ENCODE measurements around the gene RUNDC3A. TPM values are rescaled to one million over a fixed set of nuclear protein-coding genes. Genes with fewer than 3 reads are reported as not detected.

Gene RUNDC3A
- total RNA-seq, 2 experiments from 2014 or later = 0.22 TPM; not detected in 1

DNA sequence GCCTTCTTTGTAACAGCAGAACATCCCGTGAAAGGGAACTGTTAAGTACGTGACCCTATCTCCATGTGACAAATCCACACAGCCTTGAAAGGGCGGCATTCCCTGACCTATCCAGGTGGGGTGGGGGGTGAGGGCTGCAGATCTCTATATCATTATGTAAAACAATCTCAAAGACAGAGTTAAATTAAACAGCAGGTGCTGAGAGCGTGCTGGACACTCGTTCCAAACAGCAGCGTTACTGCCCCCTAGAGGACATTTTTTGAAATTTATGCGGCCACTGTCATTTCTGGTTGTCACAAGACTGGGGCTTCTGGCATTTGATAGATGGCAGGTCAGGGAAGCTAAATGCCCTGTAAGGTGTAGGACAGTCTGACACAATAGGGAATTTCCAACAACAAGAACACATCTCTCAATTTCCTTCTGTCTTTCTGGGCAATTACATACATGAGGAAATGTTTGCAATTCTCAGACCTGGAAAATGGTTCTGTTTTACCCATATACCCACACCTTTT is 22.9 kb downstream of the RUNDC3A start:
- ChIA-PET CTCF (interaction anchor here (0.7 to 6.4 kb wide), 33 partner anchors 10 to 208 kb away, joined by 3 to 63 read pairs (median 5); partner anchors contain the start of genes FAM171A2, GRN, HDAC5 and SLC4A1), POLR2A (interaction anchor here (0.7 to 2.2 kb wide), 8 partner anchors 14 to 340 kb away, joined by 3 to 6 read pairs (median 3); partner anchors contain the start of genes GPATCH8, GRN and RUNDC3A)
- DNase-seq = peak; percentile 89
- Mint-ChIP-seq H3K9me3 (no peaks in the 10 kb centered on the region), H3K36me3 (ENCODE audit: low read depth) (no peaks in the 10 kb centered on the region), H3K4me1 (ENCODE audit: low read depth) (peaks cover 14% of the 10 kb centered on the region), H3K4me3 (no peak overlapping the region), H3K27me3 (no peaks in the 10 kb centered on the region), H3K27ac (no peak overlapping the region)
- TF ChIP-seq, protein P1, sequence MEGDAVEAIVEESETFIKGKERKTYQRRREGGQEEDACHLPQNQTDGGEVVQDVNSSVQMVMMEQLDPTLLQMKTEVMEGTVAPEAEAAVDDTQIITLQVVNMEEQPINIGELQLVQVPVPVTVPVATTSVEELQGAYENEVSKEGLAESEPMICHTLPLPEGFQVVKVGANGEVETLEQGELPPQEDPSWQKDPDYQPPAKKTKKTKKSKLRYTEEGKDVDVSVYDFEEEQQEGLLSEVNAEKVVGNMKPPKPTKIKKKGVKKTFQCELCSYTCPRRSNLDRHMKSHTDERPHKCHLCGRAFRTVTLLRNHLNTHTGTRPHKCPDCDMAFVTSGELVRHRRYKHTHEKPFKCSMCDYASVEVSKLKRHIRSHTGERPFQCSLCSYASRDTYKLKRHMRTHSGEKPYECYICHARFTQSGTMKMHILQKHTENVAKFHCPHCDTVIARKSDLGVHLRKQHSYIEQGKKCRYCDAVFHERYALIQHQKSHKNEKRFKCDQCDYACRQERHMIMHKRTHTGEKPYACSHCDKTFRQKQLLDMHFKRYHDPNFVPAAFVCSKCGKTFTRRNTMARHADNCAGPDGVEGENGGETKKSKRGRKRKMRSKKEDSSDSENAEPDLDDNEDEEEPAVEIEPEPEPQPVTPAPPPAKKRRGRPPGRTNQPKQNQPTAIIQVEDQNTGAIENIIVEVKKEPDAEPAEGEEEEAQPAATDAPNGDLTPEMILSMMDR (IDR thresholded peaks at IDR 0.05) = peak; percentile 88
- intact Hi-C loops (cut with micrococcal nuclease) = loop anchor here (5.0 kb wide), 1 partner anchor 129 kb away; no protein-coding TSS in a partner anchor
- ATAC-seq = peak; percentile 55

DNA sequence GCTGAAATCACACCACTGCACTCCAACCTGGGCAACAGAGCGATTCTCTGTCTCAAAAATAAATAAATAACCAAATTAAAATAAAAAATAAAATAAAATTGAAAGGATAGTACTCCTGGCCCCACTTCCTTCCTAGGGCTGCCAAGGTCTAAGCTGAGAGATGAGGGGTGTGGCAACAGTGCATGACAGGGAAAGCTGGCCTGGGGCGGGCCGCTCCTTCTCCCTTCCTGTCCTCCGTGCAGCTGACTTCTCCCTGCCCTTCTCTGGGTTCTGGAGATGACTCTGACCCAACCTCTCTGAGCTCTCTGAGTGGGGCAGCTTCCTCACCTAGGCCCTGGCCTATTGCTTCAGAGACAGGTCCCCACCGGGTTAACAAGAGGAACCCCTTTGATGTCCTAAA is 25.0 kb downstream of the RUNDC3A start:
- POLR2A ChIA-PET = interaction anchor here (0.7 to 0.8 kb wide), 2 partner anchors 147 to 649 kb away, joined by 3 read pairs; partner anchors contain the start of gene TMUB2
- TF ChIP-seq, protein P1 (IDR thresholded peaks at IDR 0.05) = no peak
- H3K27ac Mint-ChIP-seq = no peak overlapping the region
- CTCF ChIA-PET = interaction anchor here (1.3 to 6.4 kb wide), 6 partner anchors 11 to 129 kb away, joined by 3 to 63 read pairs (median 26); partner anchors contain the start of gene GRN
- no peaks in the 10 kb centered on the region for H3K9me3 Mint-ChIP-seq
- DNase-seq (no peak), ATAC-seq (no peak)
- intact Hi-C loops (cut with micrococcal nuclease) = loop anchor here (5.0 kb wide), 1 partner anchor 131 kb away; no protein-coding TSS in a partner anchor
- no peak overlapping the region for H3K4me3 Mint-ChIP-seq
- no peaks in the 10 kb centered on the region for H3K36me3 Mint-ChIP-seq (ENCODE audit: low read depth)
- H3K27me3 Mint-ChIP-seq = no peaks in the 10 kb centered on the region
- peaks cover 6% of the 10 kb centered on the region for H3K4me1 Mint-ChIP-seq (ENCODE audit: low read depth)

DNA sequence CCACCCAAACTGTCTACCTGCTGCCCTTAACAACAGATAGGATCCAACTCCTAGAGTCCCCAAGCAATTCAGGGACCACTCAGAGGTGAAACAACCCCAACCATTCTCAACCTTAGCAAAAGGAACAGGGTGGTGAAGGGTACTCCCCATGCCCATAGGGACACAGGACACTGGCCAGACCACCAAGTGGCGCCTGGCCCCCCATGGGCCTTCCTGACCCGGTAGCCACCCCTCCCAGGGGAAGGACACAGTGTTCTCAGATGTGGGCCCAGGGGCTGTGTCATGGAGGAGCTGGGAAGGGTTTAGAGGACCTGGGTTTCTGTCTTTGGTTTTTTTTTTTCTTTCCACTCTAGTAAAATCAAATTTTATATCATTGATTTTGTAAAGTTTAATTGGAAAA is 25.9 kb downstream of the RUNDC3A start:
- no peaks in the 10 kb centered on the region for H3K9me3 Mint-ChIP-seq
- intact Hi-C loops (cut with micrococcal nuclease) = loop anchor here (5.0 kb wide), 1 partner anchor 132 kb away; no protein-coding TSS in a partner anchor
- H3K27ac Mint-ChIP-seq = no peak overlapping the region
- ATAC-seq (no peak), DNase-seq (no peak)
- CTCF ChIA-PET = interaction anchor here (0.6 to 6.4 kb wide), 7 partner anchors 10 to 130 kb away, joined by 3 to 63 read pairs (median 10); partner anchors contain the start of genes FAM171A2 and GRN
- no peaks in the 10 kb centered on the region for H3K27me3 Mint-ChIP-seq
- POLR2A ChIA-PET = interaction anchor here (0.8 to 1.2 kb wide), 2 partner anchors 10 to 124 kb away, joined by 3 to 4 read pairs; partner anchors contain the start of gene SLC25A39
- TF ChIP-seq, protein P1 (IDR thresholded peaks at IDR 0.05) = no peak
- no peaks in the 10 kb centered on the region for H3K36me3 Mint-ChIP-seq (ENCODE audit: low read depth)
- no peak overlapping the region for H3K4me3 Mint-ChIP-seq
- H3K4me1 Mint-ChIP-seq (ENCODE audit: low read depth) = peaks cover 6% of the 10 kb centered on the region

DNA sequence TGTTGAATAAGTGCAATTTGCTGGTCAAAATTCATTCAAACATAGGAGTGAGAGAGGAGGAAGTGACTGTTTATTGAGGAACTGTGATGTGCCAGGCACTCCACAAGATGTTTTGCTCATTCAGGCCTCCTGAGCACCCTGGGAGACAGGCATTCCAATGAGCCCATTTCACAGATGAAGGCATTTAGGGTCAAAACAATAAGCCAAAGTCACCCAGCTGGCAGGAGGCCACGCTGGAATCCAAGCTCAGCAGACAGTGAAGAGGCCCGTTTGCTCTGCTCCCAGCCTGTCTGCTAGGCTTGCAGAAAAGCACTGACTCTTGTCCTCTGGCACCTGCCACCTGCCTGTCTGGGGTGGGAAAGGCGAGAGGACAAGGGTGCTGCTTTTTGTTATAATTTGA is 26.3 kb downstream of the RUNDC3A start:
- intact Hi-C loops (cut with micrococcal nuclease) = loop anchor here (5.0 kb wide), 1 partner anchor 132 kb away; no protein-coding TSS in a partner anchor
- H3K27me3 Mint-ChIP-seq = no peaks in the 10 kb centered on the region
- H3K9me3 Mint-ChIP-seq = no peaks in the 10 kb centered on the region
- DNase-seq = no peak
- CTCF ChIA-PET = interaction anchor here (0.6 to 6.4 kb wide), 7 partner anchors 10 to 219 kb away, joined by 3 to 59 read pairs (median 8); partner anchors contain the start of genes FAM171A2 and GRN
- H3K4me3 Mint-ChIP-seq = no peak overlapping the region
- ATAC-seq = no peak
- peaks cover 6% of the 10 kb centered on the region for H3K4me1 Mint-ChIP-seq (ENCODE audit: low read depth)
- no peak overlapping the region for H3K27ac Mint-ChIP-seq
- no peaks in the 10 kb centered on the region for H3K36me3 Mint-ChIP-seq (ENCODE audit: low read depth)
- POLR2A ChIA-PET = interaction anchor here (0.8 to 1.2 kb wide), 3 partner anchors 10 to 124 kb away, joined by 3 to 4 read pairs (median 3); partner anchors contain the start of gene SLC25A39
- TF ChIP-seq, protein P1 (IDR thresholded peaks at IDR 0.05) = no peak

DNA sequence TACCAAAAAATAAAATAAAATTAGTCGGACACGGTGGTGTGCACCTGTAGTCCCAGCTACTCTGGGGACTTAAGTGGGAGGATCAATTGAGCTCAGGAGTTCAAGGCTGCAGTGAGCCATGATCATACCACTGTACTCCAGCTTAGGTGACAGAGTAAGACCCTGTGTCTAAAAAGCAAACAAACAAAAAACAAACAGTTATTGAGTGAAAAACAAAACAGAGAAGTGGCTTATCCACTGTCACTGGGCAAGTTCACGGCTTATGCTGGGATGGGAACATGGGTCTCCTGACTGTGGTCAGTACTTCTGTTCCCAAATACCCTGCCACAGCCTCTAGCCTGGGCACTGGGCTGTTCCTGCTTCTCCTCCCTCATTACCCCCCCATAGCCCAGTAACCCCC is 27.2 kb downstream of the RUNDC3A start:
- Mint-ChIP-seq H3K36me3 (ENCODE audit: low read depth) (no peaks in the 10 kb centered on the region), H3K4me3 (no peak overlapping the region), H3K27ac (no peak overlapping the region), H3K27me3 (no peaks in the 10 kb centered on the region), H3K4me1 (ENCODE audit: low read depth) (peaks cover 6% of the 10 kb centered on the region), H3K9me3 (no peaks in the 10 kb centered on the region)
- ATAC-seq (no peak), DNase-seq (no peak)
- CTCF ChIA-PET = interaction anchor here (0.8 to 6.4 kb wide), 6 partner anchors 9 to 220 kb away, joined by 3 to 59 read pairs (median 6); partner anchors contain the start of genes FAM171A2 and GRN
- TF ChIP-seq, protein P1 (IDR thresholded peaks at IDR 0.05) = no peak
- intact Hi-C loops (cut with micrococcal nuclease) = no loop called here
- POLR2A ChIA-PET = interaction anchor here (0.9 kb wide), 1 partner anchor 20 kb away, joined by 3 read pairs; no protein-coding TSS in a partner anchor
